HG03460 (cell line): Measurements from ENCODE around the gene BORCS6.

ENCODE experiments used
- ATAC-seq: cut with Tn5 transposase; IDR thresholded peaks from one replicate; pipeline ENCODE4 v1.9.1; 2021; ENCODE audit not compliant: unreplicated experiment

The BORCS6 gene

GRCh38 chr17:8143581-8144400 lies 46.2 kb downstream of the BORCS6 start:
- ATAC-seq = no peak

DNA sequence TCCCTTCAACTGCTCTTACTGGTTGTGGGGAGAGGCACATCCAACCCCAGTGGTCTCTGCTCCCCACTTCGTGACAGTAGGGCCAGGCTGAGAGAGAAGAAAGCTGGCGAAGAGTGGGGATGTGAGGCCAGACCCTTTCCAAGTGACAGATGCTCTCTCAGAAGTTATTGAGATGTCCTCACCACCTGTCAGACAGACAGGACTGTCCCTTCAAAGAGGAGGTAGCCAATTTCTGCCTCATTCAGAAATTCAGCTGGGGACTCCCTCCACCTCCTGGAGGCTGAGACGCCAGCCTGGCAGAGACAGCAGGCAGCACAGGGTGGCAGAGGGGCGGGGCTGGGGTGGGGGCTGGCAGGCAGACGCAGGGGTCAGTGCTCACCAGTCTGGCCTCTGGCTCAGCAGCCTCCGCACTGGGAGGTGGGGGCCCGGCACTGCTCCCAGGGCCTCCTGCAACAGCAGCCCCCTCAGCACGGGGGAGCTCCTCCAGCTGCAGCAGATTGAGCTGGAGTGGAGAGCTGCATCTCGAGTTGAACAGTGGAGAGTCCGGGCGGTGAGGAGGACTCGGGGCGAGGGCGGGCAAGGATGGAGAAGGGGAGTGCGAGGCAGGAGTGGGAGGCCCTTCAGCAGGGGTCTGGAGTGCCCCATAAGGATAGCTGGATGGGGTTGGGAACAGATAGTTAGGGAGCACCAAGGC lies 46.9 kb downstream of the BORCS6 start:
- no peak for ATAC-seq

DNA sequence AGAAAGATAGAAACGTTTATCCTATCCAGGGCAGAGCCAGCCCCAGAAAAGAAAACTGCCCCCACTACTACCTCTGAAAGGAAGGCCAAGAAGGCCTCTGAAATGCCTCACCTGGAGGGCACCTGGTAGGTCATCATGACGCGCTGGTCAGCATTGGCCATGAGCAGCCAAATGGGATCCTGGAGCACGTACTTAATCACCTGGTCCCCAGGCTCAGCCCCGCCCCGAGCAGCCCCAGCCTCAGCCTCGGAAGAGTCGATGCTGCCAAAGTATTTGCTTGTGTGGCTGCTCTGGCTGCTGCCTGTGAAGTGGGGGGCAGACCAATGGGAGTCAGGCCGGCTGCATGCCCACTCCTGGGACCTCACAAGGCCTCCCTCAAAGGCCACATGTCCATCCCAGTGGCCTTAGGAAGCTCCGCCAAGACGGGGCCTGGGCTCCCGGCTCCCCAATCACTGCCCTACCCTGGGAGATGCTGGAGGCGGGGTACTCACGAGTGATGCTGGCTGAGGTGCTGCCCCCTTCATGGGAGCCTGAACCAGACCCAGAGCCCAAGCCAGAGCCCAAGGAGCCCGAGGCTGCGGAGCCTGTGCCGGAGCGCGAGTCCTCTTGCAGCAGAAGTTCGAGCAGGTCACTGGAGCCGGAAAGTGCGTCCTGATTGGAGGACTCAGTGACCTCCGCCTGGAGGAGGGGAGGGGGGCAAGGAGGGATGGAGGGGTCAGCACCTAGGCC lies 47.7 kb downstream of the BORCS6 start:
- ATAC-seq = no peak

DNA sequence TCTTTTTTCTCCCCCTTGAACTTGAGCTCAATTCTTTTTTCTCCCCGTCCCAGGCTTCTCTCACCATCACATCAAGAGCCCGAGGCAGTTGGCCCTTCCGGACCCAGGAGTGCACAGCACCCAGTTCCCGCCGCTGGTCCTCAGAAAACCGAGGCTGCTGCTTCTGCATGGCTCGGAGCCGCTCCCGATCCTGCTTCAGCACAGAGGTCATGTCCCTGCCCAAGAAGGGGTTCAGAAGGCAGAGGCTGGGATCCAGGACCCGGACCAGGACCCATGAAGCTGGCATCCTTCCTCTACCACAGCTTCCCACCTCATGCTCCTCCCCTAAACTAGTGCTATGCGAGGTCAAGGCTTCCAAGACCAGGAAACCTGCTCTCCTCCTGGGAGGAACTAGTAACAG lies 48.2 kb downstream of the BORCS6 start:
- no peak for ATAC-seq

GRCh38 chr17:8141045-8141444 lies 48.9 kb downstream of the BORCS6 start:
- no peak for ATAC-seq

- ATAC-seq = no peak
These were observed 49.6 kb downstream of the BORCS6 start for GRCh38 chr17:8140065-8141029.

DNA sequence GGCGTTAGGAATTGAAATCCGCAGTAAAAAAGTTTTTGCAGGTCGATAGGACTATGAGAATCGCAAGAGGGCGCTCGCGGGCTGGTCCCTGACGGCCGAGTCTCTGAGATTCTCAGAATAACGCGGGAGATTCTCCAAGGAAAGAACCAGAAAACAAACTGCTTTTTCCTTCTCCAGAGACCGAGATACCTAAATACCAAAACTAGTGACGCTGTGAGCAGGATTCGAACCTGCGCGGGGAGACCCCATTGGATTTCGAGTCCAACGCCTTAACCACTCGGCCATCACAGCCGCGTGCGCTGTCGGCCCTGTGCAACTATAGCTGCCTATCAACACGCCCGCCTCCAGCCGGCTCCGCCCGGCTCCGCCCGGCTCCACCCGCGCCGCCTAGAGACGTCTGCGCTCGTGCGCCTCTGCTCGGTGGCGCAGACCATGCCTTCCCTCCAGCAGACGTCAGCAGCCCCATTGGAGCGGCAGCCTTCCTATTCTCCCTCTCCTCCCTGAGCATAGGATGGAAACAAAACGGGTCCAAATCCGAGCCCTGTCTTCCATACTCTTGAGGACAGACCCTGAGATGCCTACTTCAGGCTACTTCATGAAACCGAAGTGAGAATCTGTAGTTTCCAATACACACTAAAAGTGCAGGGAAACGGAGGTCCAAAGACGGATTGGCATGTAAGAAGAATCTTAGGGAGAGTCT lies 51.2 kb downstream of the BORCS6 start:
- peak; percentile 75 for ATAC-seq

- ATAC-seq = peak; percentile 12
These were observed 51.7 kb downstream of the BORCS6 start for GRCh38 chr17:8138374-8138671.
